Vagina (tissue), 2 donors: ENCODE measurements around the gene XPOT. TPM values are rescaled to one million over a fixed set of nuclear protein-coding genes. Genes with fewer than 3 reads are reported as not detected.

ENCODE experiments used
- DNase-seq, 2 donors: peaks; one replicate each; pipeline ENCODE4 v3.0.0-alpha.2; 2017; ENCODE audit errors: extremely low spot score in 2 of 2
- H3K27ac ChIP-seq: fragments of 200-600 bp; sonication (generic); one replicate; pipeline ENCODE4 v1.5.1; 2019
- H3K27me3 ChIP-seq: fragments of 200-600 bp; sonication (generic); one replicate; pipeline ENCODE4 v1.5.1; 2019
- H3K36me3 ChIP-seq, 2 donors: fragments of 200-600 bp; sonication (generic); one replicate each; pipeline ENCODE4 v1.5.1; 2017 to 2019
- H3K4me1 ChIP-seq: fragments of 200-600 bp; sonication (generic); one replicate; pipeline ENCODE4 v1.5.1; 2019
- H3K4me3 ChIP-seq, 2 donors: fragments of 200-600 bp; sonication (generic); 1 replicate in 1 of 2; 2 replicates in 1 of 2; pipeline ENCODE4 v1.5.1; 2016 to 2019
- H3K9me3 ChIP-seq: fragments of 200-600 bp; sonication (generic); one replicate; pipeline ENCODE4 v1.5.1; 2019
- POLR2A ChIP-seq, 2 donors: fragments of 450-650 bp; IDR thresholded peaks; one replicate each; pipeline ENCODE4 v1.6.1; 2017; ENCODE audit warnings: antibody characterized with exemption in 2 of 2, mild to moderate bottlenecking in 2 of 2, moderate library complexity in 2 of 2
- POLR2AphosphoS5 ChIP-seq, 2 donors: sonication (generic); formaldehyde crosslinking; IDR thresholded peaks; one replicate each; pipeline ENCODE4 v1.9.0; 2017; ENCODE audit warnings: antibody characterized with exemption in 2 of 2, mild to moderate bottlenecking in 2 of 2, low read depth in 1 of 2; ENCODE audit not compliant: insufficient read depth in 1 of 2
- intact Hi-C: fragments of 100-400 bp; cut with DNase I; formaldehyde crosslinking; loops from one replicate; pipeline ENCODE4 v1.15.1; 2023
- total RNA-seq: library from RNA; depleted of rRNA; stranded (reverse); fragments of >200 nt; gene quantifications from one replicate; pipeline ENCODE4 v1.2.3, GENCODE V29; 2016
- TF ChIP-seq, protein P1 (sequence below), 3 experiments: fragments of 450-650 bp in 2 of 3; fragments of 200-600 bp in 1 of 3; sonication (generic) in 1 of 3; IDR thresholded peaks; one replicate each; pipeline ENCODE4 v1.5.1; 2017 to 2019; ENCODE audit warnings: antibody characterized with exemption in 3 of 3, mild to moderate bottlenecking in 2 of 3, moderate library complexity in 2 of 3

XPOT gene
- total RNA-seq, 1 donor from 2014 or later: 46.2 TPM

GRCh38 chr12:64407342-64408223, 3.4 kb downstream of the XPOT start:
- Histone ChIP-seq H3K9me3 (no peaks in the 10 kb centered on the region), H3K4me3 (no peak overlapping the region), H3K27ac (no peak overlapping the region), H3K27me3 (no peaks in the 10 kb centered on the region), H3K36me3 (peaks cover 0 to 21% of the 10 kb centered on the region in 2 donors), H3K4me1 (peaks cover 11% of the 10 kb centered on the region)
- TF ChIP-seq, protein P1, sequence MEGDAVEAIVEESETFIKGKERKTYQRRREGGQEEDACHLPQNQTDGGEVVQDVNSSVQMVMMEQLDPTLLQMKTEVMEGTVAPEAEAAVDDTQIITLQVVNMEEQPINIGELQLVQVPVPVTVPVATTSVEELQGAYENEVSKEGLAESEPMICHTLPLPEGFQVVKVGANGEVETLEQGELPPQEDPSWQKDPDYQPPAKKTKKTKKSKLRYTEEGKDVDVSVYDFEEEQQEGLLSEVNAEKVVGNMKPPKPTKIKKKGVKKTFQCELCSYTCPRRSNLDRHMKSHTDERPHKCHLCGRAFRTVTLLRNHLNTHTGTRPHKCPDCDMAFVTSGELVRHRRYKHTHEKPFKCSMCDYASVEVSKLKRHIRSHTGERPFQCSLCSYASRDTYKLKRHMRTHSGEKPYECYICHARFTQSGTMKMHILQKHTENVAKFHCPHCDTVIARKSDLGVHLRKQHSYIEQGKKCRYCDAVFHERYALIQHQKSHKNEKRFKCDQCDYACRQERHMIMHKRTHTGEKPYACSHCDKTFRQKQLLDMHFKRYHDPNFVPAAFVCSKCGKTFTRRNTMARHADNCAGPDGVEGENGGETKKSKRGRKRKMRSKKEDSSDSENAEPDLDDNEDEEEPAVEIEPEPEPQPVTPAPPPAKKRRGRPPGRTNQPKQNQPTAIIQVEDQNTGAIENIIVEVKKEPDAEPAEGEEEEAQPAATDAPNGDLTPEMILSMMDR (IDR thresholded peaks at IDR 0.05): no peak
- TF ChIP-seq POLR2A (IDR thresholded peaks at IDR 0.05): no peak
- no peak for TF ChIP-seq POLR2AphosphoS5 (IDR thresholded peaks at IDR 0.05; ENCODE audit: insufficient read depth in 1 of 2, low read depth in 1 of 2)
- DNase-seq: no peak
- intact Hi-C loops: loop anchor here (10.0 kb wide), 1 partner anchor 573 kb away; no protein-coding TSS in a partner anchor

DNA sequence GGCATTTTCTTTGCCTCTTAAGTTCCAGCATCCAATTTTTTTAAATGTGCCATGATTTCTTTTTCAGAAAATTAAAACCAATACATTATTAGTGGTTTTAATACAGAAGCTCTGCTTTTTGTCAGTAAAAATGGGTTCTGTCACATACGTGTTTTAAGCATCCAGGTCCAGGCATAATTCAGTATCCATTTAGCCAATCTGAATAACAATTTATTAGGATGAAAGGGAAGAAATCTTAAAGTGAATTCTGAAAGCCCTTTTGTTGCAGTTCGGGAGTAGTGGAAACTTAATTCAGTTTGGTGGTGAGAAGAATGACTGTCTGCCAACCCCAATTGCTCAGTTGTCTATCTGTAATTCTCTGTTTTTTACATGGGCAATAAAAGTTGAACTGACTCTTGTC, 7.2 kb downstream of the XPOT start:
- TF ChIP-seq POLR2A (IDR thresholded peaks at IDR 0.05): no peak
- TF ChIP-seq, protein P1 (IDR thresholded peaks at IDR 0.05): no peak
- TF ChIP-seq POLR2AphosphoS5 (IDR thresholded peaks at IDR 0.05; ENCODE audit: insufficient read depth in 1 of 2, low read depth in 1 of 2): no peak
- H3K4me1 ChIP-seq: no peaks in the 10 kb centered on the region
- H3K4me3 ChIP-seq: no peak overlapping the region
- no peaks in the 10 kb centered on the region for H3K9me3 ChIP-seq
- no peak overlapping the region for H3K27ac ChIP-seq
- peaks cover 0 to 58% of the 10 kb centered on the region in 2 donors for H3K36me3 ChIP-seq
- no peak for DNase-seq
- no peaks in the 10 kb centered on the region for H3K27me3 ChIP-seq
- intact Hi-C loops: no loop called here

DNA sequence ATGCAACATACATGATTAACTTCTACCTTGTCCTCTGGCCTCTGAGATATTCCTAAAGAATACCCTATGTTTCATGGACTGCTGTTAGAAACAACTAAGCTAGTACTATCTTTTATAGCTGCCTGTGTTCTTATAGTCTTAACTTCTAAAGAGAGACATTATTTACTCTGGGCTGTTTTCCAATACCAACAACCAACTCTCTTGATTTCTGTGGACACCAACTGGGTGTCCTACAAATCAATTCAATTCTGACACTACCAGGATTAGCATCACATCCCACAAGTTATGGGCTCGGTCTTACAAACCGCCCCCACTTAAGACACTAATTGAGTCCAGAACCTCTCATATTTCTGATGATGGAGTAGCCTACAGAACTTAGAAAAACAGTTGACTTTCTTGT, 8.3 kb downstream of the XPOT start:
- Histone ChIP-seq H3K36me3 (peaks cover 0 to 69% of the 10 kb centered on the region in 2 donors), H3K4me3 (no peak overlapping the region), H3K9me3 (no peaks in the 10 kb centered on the region), H3K27ac (no peak overlapping the region), H3K4me1 (no peaks in the 10 kb centered on the region), H3K27me3 (no peaks in the 10 kb centered on the region)
- DNase-seq: no peak
- TF ChIP-seq POLR2AphosphoS5 (IDR thresholded peaks at IDR 0.05; ENCODE audit: insufficient read depth in 1 of 2, low read depth in 1 of 2) (no peak), POLR2A (IDR thresholded peaks at IDR 0.05) (no peak)
- TF ChIP-seq, protein P1 (IDR thresholded peaks at IDR 0.05): no peak
- intact Hi-C loops: no loop called here

DNA sequence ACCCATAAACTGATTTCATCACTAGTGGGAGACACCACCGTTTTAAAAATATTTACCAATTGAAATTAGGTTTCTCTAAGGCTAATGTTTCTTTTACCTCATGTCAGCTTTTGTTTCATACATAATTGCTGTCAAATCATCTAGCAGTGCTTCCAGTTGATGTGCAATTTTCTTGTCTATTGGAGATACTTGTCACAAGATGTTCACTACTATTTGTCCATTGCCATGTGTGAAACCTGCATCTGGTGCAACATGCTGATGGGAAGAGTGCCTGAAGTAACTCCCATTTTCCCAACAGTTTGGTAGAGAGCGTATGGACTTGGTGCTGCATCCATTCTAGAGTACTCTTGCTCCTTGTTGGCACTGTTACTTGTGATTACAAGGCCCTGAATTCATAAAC, 9.7 kb downstream of the XPOT start:
- intact Hi-C loops: no loop called here
- TF ChIP-seq POLR2AphosphoS5 (IDR thresholded peaks at IDR 0.05; ENCODE audit: insufficient read depth in 1 of 2, low read depth in 1 of 2): no peak
- no peak for TF ChIP-seq POLR2A (IDR thresholded peaks at IDR 0.05)
- TF ChIP-seq, protein P1 (IDR thresholded peaks at IDR 0.05): no peak
- no peak for DNase-seq
- Histone ChIP-seq H3K9me3 (no peaks in the 10 kb centered on the region), H3K27me3 (no peaks in the 10 kb centered on the region), H3K36me3 (peaks cover 0 to 81% of the 10 kb centered on the region in 2 donors), H3K4me1 (no peaks in the 10 kb centered on the region), H3K4me3 (no peak overlapping the region), H3K27ac (no peak overlapping the region)

- Histone ChIP-seq H3K36me3 (peaks cover 0 to 96% of the 10 kb centered on the region in 2 donors), H3K4me3 (no peak overlapping the region), H3K9me3 (no peaks in the 10 kb centered on the region), H3K4me1 (no peaks in the 10 kb centered on the region), H3K27ac (no peak overlapping the region), H3K27me3 (no peaks in the 10 kb centered on the region)
- intact Hi-C loops: no loop called here
- no peak for DNase-seq
- TF ChIP-seq POLR2AphosphoS5 (IDR thresholded peaks at IDR 0.05; ENCODE audit: insufficient read depth in 1 of 2, low read depth in 1 of 2) (no peak), POLR2A (IDR thresholded peaks at IDR 0.05) (no peak)
- TF ChIP-seq, protein P1 (IDR thresholded peaks at IDR 0.05): no peak
Observed at GRCh38 chr12:64418209-64418608, 14.0 kb downstream of the XPOT start.
